ENCODE measurements around the gene CD47. TPM values are rescaled to one million over a fixed set of nuclear protein-coding genes. Genes with fewer than 3 reads are reported as not detected.

Gene CD47
- total RNA-seq, 1 donor from 2014 or later: 34.4 TPM

DNA sequence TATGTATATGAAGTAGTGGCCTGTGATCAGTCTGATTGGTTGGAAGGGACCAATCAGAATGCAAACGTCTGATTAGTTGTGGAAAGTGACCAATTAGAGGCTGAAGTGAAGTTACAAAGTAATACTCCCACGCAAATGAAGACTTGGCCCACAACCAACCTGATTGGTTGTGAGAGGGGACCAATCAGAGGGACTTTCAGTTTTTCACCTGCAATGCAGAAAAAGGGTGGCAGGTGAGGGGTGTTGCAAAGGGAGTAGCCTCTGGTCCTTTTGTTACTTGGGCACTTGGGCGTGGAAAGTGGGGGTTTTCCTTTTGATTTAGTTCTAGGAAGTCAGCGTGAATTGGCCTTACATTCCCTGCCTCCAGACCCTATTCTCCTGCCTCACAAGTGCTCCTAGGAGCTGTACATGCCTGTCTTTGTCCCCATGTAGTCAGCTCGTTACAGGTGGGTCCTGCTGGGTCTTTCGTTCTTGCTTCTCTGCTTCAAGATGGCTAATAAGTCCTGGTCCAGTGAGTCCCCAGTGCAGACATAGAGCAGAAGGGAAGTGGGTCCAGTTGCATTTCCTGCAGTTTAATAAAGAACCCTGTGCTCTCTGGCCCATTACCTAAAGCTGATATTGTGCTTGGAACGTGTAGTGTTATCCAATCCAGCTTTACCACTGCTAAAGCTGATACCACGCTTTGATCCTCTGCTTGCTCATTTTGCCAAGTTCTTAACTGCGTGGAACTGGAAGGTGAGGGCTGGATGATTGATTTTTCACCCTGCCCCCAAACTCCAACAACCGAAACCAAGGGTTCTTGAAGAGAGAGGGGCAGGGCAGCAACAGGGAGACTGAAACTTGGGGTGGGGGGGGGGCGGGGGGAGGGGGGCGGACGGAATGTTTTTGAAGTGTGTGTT, 46.0 kb upstream of the CD47 start:
- Mint-ChIP-seq H3K4me1 (ENCODE audit: low read depth, unreplicated experiment) (peaks cover 12% of the 10 kb centered on the region), H3K27me3 (ENCODE audit: low read depth, unreplicated experiment) (no peaks in the 10 kb centered on the region), H3K36me3 (ENCODE audit: low read depth, unreplicated experiment) (no peaks in the 10 kb centered on the region), H3K27ac (ENCODE audit: unreplicated experiment) (no peak overlapping the region), H3K4me3 (ENCODE audit: unreplicated experiment) (no peak overlapping the region), H3K9me3 (ENCODE audit: unreplicated experiment) (no peaks in the 10 kb centered on the region)
- peaks cover 11% of the 10 kb centered on the region for H3K4me1 ChIP-seq (ENCODE audit: insufficient read depth, low read length)
- no peak for TF ChIP-seq EZH2 (IDR thresholded peaks at IDR 0.05; ENCODE audit: insufficient read depth, low read length)
- TF ChIP-seq, protein P1, sequence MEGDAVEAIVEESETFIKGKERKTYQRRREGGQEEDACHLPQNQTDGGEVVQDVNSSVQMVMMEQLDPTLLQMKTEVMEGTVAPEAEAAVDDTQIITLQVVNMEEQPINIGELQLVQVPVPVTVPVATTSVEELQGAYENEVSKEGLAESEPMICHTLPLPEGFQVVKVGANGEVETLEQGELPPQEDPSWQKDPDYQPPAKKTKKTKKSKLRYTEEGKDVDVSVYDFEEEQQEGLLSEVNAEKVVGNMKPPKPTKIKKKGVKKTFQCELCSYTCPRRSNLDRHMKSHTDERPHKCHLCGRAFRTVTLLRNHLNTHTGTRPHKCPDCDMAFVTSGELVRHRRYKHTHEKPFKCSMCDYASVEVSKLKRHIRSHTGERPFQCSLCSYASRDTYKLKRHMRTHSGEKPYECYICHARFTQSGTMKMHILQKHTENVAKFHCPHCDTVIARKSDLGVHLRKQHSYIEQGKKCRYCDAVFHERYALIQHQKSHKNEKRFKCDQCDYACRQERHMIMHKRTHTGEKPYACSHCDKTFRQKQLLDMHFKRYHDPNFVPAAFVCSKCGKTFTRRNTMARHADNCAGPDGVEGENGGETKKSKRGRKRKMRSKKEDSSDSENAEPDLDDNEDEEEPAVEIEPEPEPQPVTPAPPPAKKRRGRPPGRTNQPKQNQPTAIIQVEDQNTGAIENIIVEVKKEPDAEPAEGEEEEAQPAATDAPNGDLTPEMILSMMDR (IDR thresholded peaks at IDR 0.05; ENCODE audit: insufficient read depth, low read depth, low read length): no peak
- no peak overlapping the region for H3K9ac ChIP-seq (ENCODE audit: low read length)
- no peaks in the 10 kb centered on the region for H4K20me1 ChIP-seq (ENCODE audit: insufficient read depth, low read length)
- H3K4me2 ChIP-seq (ENCODE audit: low read length): no peak overlapping the region
- H3K27ac ChIP-seq (ENCODE audit: low read depth, low read length): no peak overlapping the region
- DNase-seq (ENCODE audit: low read depth): no peak
- H2AFZ ChIP-seq (ENCODE audit: low read depth, low read length): no peak overlapping the region
- no peaks in the 10 kb centered on the region for H3K36me3 ChIP-seq (ENCODE audit: insufficient read depth, low read length)
- H3K79me2 ChIP-seq (ENCODE audit: insufficient read depth, low read length): no peaks in the 10 kb centered on the region
- no peaks in the 10 kb centered on the region for H3K9me3 ChIP-seq (ENCODE audit: insufficient read depth, low read depth, low read length)
- no peak for FAIRE-seq
- H3K4me3 ChIP-seq (ENCODE audit: insufficient read depth, low read depth, low read length): no peak overlapping the region
- H3K27me3 ChIP-seq (ENCODE audit: insufficient read depth, low read length): no peaks in the 10 kb centered on the region

DNA sequence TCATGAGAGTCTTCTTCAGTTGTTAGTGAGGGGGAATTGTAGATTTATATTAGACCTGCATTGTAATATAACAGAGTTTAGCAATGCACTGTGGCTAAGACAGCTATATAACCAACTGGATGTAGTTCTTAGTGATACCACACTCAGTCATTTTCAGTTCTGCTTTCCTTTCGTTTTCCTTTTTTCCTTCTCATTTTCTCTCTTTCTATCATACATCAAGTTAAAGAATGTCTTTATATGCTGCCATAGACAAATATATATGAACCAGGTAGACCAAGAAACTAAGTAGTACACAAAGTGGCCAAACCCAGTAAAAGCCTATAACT, 43.7 kb upstream of the CD47 start:
- H3K9me3 ChIP-seq (ENCODE audit: insufficient read depth, low read depth, low read length): no peaks in the 10 kb centered on the region
- no peak overlapping the region for H3K4me2 ChIP-seq (ENCODE audit: low read length)
- Mint-ChIP-seq H3K4me1 (ENCODE audit: low read depth, unreplicated experiment) (peaks cover 25% of the 10 kb centered on the region), H3K27me3 (ENCODE audit: low read depth, unreplicated experiment) (no peaks in the 10 kb centered on the region), H3K4me3 (ENCODE audit: unreplicated experiment) (no peak overlapping the region), H3K36me3 (ENCODE audit: low read depth, unreplicated experiment) (no peaks in the 10 kb centered on the region), H3K27ac (ENCODE audit: unreplicated experiment) (no peak overlapping the region), H3K9me3 (ENCODE audit: unreplicated experiment) (no peaks in the 10 kb centered on the region)
- no peaks in the 10 kb centered on the region for H3K79me2 ChIP-seq (ENCODE audit: insufficient read depth, low read length)
- H2AFZ ChIP-seq (ENCODE audit: low read depth, low read length): no peak overlapping the region
- FAIRE-seq (no peak), DNase-seq (ENCODE audit: low read depth) (no peak)
- H3K27ac ChIP-seq (ENCODE audit: low read depth, low read length): no peak overlapping the region
- no peak overlapping the region for H3K9ac ChIP-seq (ENCODE audit: low read length)
- TF ChIP-seq EZH2 (IDR thresholded peaks at IDR 0.05; ENCODE audit: insufficient read depth, low read length): no peak
- TF ChIP-seq, protein P1 (IDR thresholded peaks at IDR 0.05; ENCODE audit: insufficient read depth, low read depth, low read length): no peak
- no peaks in the 10 kb centered on the region for H3K27me3 ChIP-seq (ENCODE audit: insufficient read depth, low read length)
- no peak overlapping the region for H3K4me3 ChIP-seq (ENCODE audit: insufficient read depth, low read depth, low read length)
- H4K20me1 ChIP-seq (ENCODE audit: insufficient read depth, low read length): no peaks in the 10 kb centered on the region
- H3K36me3 ChIP-seq (ENCODE audit: insufficient read depth, low read length): no peaks in the 10 kb centered on the region
- H3K4me1 ChIP-seq (ENCODE audit: insufficient read depth, low read length): peaks cover 29% of the 10 kb centered on the region

All from astrocyte (in vitro differentiated cells and primary cell).